Activated T-cell treated with anti-CD3 and anti-CD28 coated beads for 4 hours (primary cell): ENCODE data around the gene NECTIN1.

Source experiments
- DNase-seq: peaks from one replicate; pipeline ENCODE4 v3.0.0-alpha.2; 2020

NECTIN1 gene

DNA sequence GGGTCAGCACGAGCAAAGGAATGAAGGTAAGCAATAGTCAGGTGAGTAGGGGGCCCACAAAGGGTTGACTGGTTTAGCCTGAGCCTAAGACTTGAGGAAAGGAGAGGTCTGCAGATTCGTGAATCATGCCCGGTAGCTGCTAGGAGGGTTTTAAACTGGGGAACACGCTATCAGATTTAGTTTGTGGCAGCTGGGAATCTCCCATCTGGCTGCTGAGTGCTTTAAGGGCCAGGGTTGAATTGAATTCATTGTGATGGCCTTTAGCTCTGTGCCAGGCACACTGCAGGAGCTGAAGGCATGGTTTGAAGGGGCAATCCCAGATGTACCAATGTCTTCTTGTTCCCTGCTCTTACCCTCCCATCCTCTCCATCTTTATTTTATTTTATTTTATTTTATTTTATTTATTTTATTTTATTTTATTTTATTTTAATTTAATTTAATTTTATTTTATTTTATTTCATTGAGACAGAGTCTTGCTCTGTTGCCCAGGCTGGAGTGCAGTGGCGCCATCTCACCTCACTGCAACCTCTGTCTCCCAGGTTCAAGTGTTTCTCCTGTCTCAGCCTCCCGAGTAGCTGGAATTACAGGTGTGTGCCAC lies 1.9 kb upstream of the NECTIN1 start:
- DNase-seq, result no peak

DNA sequence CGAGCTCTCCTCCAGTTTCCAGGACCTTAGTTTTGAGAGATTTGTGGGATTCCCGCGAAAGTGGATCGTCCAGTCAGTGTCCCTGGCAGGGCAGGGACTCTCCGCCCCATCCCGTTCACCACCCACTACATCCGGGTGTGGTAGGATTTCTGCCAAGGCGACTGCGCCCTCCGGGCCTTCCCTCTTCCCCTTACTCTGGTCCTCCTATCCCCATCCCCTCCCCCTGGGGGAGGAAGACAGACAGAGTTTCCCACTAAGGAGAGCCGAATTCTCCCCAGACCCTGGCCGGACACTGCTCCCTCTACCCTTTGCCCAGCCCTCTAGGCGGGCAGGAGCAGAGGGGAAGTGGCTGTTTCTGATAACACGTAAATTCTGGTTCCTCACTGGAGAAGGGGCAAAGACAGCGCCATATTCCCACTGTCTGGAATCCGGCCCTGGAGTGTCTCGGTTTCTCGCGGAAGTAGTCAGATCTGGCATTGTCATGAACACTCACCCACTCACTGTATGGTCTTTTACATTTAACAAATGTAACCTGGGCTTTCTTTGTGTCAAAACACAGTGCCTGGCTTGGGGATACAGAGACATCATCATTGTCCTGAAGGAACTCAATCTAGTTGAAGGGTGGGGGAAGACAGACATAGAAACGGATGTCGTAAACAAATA lies 1.1 kb upstream of the NECTIN1 start:
- DNase-seq, result no peak

DNA sequence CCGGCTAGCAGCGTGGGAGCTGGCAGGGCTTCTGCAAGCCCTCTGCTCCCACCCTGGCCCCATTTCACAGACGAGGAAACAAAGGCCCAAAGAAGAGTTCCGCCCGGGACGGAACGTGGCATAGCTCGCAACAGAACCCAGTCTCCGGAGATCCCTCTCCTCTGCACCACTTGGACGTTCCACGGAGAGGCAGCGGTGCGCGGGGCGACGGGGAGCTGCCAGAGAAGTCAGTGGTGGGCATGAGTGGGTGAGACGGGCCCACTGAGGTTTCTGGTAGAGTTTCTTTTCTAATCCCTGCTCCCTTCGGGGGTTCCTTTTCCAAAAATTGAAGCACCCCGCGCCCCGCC lies 554 bp upstream of the NECTIN1 start:
- no peak for DNase-seq

DNA sequence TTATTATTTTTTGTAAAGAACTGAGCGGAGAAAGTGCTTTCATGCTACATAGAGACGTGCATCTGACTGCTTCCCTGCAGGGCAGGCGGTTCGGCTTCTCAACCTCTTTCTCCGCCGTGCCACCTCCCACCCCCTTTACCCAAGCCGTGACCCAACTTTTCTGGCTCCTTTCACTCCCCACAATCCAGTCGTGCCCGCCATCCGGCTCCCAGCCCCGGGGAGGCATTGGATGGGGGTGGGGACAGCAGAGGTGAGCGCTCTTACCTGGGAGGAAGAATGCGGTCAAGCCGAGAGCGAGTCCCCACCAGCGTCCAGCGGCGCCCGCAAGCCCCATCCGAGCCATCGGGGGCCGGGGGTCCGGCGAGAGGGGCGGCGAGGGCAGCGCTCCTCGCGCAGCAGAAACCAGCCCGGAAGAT lies 781 bp downstream of the NECTIN1 start:
- DNase-seq, result no peak

DNA sequence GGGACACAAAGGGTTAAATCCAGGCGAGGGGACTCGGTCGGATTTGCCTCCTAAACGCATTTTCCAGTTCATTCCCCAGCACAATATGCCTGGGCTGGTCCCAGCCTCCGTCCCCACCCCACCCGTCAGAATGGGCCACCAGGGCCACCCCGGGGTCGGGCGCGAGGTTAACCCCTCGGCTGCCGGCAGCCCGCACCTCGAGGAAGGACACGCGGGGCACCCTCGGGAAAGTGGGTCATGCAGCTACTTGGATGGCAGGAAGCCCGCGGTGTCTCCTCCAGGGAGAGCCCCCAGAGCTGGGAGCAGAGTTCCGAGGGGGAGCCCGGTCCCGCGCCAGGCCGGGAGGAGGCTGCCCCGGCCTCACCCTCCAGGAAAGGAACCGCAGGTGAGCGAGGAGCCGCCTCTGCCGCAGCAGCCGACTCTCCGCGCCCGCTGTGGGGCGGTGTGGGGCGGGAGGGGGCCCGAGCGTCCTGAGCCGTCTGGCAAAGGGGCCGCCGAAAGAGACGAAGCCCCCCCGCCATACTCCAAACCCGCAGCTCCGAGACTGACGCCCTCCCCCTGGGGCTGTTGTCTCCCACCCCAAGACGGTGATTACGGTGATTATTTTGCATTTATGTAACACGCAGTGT lies 1.4 kb downstream of the NECTIN1 start:
- no peak for DNase-seq

DNA sequence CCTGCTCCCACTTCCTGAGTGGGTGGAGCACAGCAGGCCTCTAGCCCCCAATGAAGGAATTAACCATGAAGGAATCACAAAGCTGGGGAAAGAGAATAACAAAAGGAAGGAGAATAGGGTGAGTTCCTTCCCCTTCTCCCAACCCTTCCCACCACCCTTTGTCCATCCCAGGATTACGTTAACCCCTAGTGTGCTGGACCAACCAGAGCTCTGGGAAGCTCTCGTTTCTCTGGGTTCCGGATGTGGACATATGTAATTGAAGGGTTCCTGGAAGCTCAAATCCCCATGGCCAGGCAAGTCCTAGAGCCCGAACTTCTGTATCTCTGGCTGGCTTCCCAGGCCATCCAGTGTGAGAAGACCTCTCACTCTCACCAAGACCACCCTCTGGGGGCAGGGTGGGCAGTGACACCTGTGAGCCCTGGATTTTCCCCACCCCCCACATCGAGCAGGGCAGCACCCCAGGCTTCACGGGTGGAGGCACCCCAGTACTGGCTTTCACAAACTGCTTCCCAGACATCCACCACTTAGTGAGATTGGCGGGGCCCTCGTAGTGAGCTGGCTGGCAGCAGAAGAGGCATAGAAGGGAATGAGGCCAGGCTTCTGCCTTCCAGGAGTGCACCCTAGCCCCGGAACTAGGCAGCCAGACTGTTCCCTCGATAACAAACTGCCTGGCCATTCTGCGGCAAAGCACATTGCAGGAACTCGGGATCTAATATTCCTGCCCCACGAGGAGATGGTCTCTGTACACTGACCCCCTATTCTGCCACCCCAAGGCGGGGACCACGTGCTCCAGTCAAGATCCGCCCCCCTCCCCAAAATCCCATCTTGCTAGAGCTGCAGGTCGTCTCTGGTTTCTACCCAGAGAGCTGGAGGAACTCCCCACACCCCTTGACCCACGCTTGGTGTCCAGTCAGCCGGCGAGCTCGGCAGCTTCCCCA lies 2.1 kb downstream of the NECTIN1 start:
- DNase-seq, result no peak

DNA sequence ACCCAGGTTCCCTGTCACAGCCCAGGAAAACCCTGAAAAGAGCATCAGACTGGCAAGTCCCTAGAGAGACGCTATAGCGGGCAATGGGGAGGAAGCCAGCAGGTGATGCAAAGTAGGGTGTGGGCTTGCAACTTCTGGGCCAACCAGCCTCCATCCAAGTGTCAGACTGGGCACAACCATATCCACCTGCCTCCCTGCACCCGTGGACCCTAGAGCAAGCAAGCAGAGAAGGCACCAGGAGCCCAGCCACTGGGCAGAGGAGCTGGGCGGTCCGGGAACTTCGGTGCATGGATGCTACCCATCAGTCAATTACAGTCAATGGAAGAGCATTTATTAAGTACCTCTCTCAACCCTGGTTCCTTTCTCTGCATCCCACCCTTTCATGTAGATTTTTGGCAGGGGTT lies 2.8 kb downstream of the NECTIN1 start:
- no peak for DNase-seq

DNA sequence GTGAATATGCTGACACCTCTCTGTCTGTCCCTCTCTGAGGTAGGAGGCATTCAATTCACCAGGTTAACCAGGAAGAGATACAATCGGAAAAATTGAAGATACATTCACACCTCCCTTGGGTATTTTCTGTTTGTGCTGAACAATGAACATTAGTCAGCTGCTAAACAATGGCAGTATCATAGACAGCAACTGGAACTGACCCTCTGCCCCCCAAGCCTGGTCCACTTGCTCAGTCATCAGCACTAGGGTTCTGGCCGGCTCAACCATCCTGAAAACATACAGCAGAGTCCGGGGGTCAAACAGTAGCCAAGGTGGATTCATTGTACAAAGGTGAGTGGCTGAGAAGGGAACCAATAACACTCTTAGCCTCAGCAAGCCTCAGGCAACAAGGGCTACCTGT lies 4.0 kb downstream of the NECTIN1 start:
- no peak for DNase-seq

DNA sequence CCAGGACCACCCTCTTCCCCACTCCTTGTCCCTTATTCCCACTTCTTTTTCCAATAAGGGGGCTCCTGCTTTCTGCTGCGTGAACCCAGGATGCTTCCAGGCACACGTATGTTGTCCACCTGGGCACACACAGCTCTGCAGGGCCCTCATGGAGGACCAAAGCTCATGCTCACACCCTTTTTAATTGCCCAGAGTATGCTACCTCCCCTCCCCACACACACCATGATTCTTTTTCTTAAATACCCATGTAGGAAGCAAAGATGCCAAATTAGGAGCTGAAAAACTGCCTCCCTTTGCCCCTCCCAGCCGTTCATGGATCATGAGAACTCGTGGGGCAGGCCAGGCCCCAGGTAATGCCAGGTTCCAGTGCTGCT lies 5.1 kb downstream of the NECTIN1 start:
- DNase-seq, result no peak

DNA sequence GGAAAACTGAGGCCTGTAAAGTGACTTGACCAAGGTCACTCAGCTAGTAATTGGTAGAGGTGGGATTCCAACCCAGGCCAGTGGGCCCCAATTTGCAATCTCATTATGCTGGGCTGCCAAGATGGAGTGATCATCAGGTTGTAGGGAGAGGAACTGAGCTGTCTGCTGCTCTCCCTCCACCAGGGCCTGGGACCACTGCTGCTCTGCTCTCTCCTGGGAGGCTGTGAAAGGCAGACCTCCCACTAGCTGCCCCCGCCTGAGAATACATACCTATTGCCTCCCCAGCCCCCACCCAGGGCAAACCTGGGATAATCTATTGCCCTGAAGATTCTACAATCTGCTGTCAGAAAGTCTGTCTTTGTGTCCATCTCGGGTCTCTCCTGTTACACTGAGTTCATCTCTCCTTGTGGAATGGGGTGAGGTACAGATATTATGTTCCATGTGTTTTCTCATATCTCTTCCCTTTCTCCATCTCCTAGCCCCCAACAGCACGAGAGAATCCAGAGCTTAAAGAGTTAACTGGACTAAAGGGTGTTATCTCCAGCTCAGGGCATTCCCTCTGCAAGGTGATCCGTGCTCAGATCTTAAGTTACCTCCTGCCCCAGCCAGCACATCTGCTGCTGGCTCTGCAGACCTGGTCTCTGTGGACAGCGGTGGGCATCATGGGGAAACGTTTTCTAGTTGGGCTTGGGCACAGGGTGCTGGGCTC lies 5.6 kb downstream of the NECTIN1 start:
- no peak for DNase-seq

DNA sequence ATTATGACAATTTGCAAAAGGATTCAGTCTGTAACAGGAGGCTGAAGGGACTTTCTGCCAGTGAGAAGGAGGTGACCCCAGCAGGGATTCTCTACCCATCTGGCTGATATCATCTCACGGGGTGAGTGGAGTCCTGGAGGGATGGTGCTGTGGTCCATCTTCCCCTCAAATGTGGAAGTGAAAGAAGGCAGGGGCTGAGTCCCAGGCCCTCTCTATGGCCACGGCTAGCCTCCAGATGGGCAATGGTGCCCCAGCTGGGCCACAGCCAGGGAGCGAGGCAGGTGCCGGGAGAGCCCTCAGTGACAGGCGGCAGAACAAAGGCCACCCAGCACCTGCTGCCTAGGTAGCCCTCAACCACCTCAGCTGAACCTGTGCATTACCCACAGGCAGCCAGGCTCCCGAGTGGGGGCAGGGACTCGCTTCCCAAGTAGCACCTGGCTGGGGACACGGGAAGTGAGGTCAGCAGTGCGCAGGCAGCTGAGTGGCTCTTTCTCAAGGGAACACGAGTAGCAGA lies 6.7 kb downstream of the NECTIN1 start:
- DNase-seq, result no peak

DNA sequence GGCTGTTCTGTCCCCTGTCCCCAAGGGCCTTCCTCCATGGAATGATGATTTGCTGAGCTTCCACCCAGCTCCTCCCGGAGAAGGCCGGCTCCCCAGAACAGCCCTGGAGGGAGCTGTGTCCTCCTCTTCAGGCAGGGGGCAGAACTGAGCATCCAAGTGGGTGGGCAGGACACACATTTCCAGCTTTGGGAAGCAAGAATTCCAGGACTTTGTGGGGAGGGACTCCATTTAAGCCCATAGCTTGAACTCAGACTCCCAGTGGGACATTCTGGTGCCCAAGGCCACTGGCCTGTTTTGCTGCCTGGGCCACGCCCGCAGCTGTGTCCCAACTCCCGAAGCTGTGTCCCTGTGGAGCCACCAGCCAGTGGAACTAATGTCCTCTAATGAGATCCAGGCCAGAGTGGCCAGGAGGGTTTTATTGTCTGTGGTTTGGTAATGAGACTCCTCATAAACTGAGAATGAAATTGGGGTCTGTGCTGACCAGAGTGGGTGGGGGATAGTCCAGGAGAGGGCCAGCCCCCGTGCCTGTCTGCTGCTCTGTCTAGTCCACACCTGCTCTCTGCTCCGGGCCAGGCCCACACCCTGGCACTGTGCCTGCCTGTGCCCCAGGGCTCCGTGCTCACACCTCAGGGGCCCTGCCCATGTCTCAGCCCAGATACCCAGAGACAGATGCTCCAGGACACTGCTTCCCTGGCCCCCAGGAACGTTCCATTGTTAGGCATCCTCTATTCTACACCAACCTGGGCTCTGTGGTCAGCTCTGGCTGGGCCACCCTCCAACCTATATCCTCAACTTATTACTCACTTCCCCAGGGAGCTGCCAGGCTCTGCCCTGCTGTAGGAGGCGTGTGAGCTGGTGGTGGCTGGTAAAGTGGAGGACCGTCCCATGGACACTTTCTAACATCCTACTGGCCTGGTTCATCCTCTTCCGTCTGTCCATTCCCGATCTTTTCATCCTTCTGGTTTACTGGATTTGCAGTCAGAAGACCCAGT lies 7.6 kb downstream of the NECTIN1 start:
- DNase-seq, result no peak

DNA sequence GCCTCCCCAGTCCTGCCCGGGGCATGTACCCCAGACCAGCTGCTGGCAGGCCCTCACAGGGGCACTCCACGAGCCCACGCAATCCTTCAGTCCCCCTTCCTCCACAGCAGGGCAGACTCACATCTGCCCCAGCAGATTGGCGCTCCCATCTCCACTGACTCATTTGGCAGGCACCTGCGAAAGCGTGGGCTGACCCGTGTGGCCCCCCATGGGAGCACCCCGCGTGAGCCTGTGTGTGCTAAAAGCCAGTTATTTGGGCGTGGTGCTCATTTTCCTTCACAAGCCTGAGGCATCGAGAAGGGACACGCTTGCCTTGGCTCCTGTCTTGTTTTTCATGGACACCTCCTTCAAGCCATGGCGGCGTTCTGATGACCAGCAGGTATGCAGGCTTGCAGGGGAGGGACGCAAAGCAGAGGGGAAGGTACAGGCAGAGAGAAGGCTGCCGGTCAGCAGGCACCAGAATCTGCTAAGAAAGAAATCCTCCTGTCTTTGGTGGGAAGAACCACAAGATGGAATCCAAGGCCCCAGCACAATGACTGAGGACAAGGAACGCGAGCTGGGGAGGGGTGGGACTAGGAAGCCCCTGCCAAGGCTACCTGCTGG lies 8.6 kb downstream of the NECTIN1 start:
- DNase-seq, result no peak

DNA sequence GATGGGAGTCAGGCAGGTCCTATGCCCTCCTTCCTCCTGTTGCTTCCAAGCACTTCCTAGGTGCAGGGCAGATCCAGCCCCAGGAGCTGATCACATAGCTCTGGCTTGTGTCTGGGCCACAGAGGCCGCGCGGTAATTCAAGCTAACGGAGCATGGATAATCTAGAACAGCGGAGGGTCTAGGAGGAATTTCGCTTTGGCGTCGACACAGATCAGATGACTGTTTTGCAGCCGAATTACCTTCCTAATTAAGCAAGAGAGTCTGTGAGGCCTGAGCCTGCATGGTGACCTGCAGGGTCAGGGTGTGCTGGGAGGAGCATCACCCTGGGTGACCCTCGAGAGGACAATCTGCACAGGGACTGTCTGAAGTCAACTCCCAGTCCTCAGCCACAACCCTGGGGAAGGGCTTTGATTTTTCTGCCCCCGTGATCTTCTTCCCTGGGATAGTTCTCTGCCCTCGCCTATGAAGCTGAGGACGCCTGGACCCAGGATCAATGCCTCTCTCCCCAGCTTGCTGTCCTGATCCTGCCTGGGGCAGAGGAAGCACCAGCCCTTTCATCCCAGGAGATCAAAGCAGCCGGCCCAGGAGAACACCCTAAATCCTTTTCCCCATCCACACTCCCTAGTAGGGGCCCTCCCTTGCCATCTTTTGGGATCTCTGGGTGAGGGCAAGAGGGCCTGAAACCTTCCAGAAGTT lies 11.0 kb downstream of the NECTIN1 start:
- DNase-seq, result no peak

DNA sequence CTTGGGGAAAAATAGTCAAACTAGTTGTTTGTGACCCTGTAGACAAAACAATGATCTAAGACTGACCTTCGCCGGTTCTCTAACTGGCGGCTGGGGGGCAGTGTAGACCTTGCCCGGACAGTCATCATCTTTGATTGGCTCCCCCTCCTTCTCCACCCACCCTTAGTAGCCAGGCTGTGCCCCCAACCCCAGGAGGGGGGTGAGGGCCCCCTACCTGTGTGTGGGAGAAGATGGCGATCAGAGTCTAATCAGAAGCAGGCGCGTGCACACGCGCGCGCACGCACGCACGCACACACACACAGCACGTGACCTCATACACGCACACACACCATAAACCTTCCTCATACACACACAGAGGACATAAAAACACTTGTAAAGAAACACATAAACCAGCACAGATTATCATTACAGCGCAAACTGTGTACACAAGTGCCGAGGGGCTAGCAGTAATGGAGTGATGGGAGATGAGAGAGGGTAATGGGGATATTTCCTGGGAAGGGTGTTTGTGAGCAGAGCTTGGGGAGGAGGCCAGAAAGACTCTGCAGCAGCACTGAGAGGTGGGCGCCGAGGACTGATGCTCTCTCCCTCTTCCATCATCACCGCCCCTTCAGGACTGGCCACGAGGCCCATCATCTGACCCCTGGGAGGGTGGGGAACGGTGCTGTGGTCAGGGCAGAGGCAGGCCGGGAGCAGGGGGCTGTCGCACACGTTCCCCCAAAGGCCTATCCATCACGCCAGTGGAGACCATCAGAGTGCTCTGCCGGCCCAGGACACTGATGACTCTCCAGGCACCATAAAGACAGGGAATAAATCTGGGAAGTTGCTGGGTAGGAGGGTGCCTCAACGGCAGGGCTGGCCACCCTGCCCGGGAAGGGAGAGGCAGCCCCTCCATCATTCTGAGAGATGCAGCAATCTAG lies 12.2 kb downstream of the NECTIN1 start:
- no peak for DNase-seq

DNA sequence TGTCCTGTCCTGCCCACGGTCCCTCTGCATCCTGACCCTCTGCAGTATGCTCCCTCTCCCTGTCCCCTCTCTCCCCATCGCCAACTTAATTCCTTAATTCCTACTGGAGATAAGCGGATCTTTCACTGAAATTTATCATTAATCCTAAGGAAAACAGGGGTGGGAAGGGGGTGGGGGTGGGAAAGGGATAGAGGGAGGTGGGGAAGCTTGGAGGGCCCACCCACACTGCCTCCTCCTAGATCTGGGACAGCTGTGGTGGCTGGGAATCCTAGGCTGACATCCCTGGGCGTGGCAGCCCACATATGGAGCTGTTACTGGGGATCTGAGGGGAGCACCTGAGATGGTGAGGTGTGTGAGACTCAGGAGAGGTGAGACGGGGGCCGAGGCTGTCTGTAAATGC lies 14.4 kb downstream of the NECTIN1 start:
- DNase-seq, result no peak

DNA sequence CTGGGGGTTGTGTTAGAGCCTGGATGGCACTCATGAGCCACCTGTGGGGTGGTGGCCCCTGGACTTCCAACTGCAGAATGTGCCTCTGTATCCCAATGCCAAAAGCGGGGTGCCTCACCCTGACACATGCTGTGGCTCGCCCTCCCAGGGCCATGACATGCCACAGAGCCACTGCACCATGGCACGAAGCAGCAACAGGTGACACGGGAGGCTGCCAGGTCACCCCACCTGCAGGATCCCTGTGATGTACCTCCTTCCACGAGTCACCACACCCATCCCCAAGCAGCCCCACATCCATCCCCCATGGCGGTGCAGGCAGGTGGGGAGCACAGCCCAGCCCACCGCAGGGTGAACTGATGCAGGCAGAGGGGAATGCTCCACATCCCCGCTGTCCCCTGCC lies 14.8 kb downstream of the NECTIN1 start:
- no peak for DNase-seq

DNA sequence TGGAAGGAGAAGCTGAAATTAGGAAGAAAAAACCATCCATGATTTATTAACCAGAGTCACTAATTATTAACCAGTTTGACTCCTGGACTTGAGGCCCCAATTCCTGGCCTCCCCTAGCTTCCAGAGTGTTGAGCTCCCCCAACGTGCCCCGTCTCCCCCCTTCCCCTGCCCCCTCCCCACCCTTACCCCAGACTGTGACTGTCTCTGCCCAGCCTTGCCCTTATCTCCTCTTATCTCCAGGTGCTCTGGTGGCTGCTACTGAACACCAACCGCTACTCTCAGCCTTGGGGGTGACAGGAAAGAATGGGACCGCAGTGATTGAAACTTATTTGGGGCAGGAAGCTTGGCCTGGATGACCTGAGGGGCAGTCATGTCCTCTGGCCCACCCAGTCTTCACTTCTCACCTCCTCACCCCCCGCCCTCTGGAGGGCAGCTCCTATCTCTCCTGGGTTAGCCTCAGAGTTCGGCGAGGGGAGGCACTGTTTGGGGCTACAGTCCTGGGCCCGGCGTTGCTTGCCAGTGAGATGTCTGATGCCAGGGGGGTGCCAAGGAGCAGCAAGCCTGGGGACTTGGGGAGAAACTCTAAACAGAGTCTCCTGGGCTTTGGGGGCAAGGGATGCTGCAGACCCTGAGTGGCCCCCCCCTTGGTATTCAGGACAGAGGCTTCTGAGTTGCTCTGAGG lies 15.5 kb downstream of the NECTIN1 start:
- no peak for DNase-seq
